ENCODE measurements around the gene PEX11A. TPM values are rescaled to one million over a fixed set of nuclear protein-coding genes. Genes with fewer than 3 reads are reported as not detected.

The PEX11A gene
- total RNA-seq, 5 donors from 2014 or later (not counting 1 experiment from before 2014, with no cell fraction given), result 0.91 to 4.0 (median 2.0) TPM

- Histone ChIP-seq H3K36me3 (ENCODE audit: control insufficient read depth in 2 of 2, extremely low read depth in 1 of 2, insufficient read depth in 1 of 2, low read length in 1 of 2) (no peaks in the 10 kb centered on the region), H3K9me3 (peaks cover 3% of the 10 kb centered on the region), H3K27ac (ENCODE audit: low read length) (no peak overlapping the region), H3K4me1 (ENCODE audit: control insufficient read depth in 1 of 2, extremely low read depth in 1 of 2, insufficient read depth in 2 of 2, low read length in 2 of 2) (no peaks in the 10 kb centered on the region), H3K27me3 (replicated peaks in 1 of 2; ENCODE audit: control insufficient read depth in 2 of 2, extremely low read depth in 1 of 2, insufficient read depth in 2 of 2, low read length in 1 of 2) (peaks cover 0 to 11% of the 10 kb centered on the region in 2 experiments), H3K4me3 (ENCODE audit: control insufficient read depth in 1 of 2, extremely low read depth in 1 of 2, low read length in 1 of 2) (no peak overlapping the region)
- H3K4me3 Mint-ChIP-seq, result no peak overlapping the region
- no peaks in the 10 kb centered on the region for H3K36me3 Mint-ChIP-seq
- no peak overlapping the region for H3K27ac Mint-ChIP-seq
- no peak for DNase-seq
- ATAC-seq (replicated peaks in 1 of 4), result no peak
- WGBS (ENCODE audit: insufficient coverage), result 50% methylated on average over 1 of the region's 2 CpGs
- no peaks in the 10 kb centered on the region for H3K4me1 Mint-ChIP-seq
- CTCF ChIA-PET, result interaction anchor here (0.5 to 2.0 kb wide), 2 partner anchors 12 to 146 kb away, joined by 3 to 7 read pairs; no protein-coding TSS in a partner anchor
- H3K9me3 Mint-ChIP-seq, result peaks cover 0 to 3% (median 0%) of the 10 kb centered on the region in 3 donors
- POLR2A ChIA-PET, result no interaction called here
- H3K27me3 Mint-ChIP-seq, result no peaks in the 10 kb centered on the region
Measured at GRCh38 chr15:89728254-89728653, 37.7 kb upstream of the PEX11A start.

GRCh38 chr15:89725064-89725463, 34.5 kb upstream of the PEX11A start:
- Mint-ChIP-seq H3K27ac (no peak overlapping the region), H3K4me1 (no peaks in the 10 kb centered on the region), H3K4me3 (no peak overlapping the region)

GRCh38 chr15:89724621-89725020, 34.1 kb upstream of the PEX11A start:
- H3K4me3 ChIP-seq (ENCODE audit: control insufficient read depth in 1 of 2, extremely low read depth in 1 of 2, low read length in 1 of 2), result no peak overlapping the region
- Mint-ChIP-seq H3K9me3 (peaks cover 0 to 3% (median 0%) of the 10 kb centered on the region in 3 donors), H3K4me3 (no peak overlapping the region), H3K36me3 (no peaks in the 10 kb centered on the region), H3K4me1 (no peaks in the 10 kb centered on the region), H3K27me3 (peaks cover 14 to 16% of the 10 kb centered on the region in 2 donors), H3K27ac (no peak overlapping the region)
- H3K27ac ChIP-seq (ENCODE audit: low read length), result no peak overlapping the region
- peaks cover 3% of the 10 kb centered on the region for H3K9me3 ChIP-seq
- H3K27me3 ChIP-seq (replicated peaks in 1 of 2; ENCODE audit: control insufficient read depth in 2 of 2, extremely low read depth in 1 of 2, insufficient read depth in 2 of 2, low read length in 1 of 2), result peaks cover 2 to 17% of the 10 kb centered on the region in 2 experiments
- WGBS (ENCODE audit: insufficient coverage), result no CpG with 5 or more reads among the region's 1 CpG
- ATAC-seq (replicated peaks in 1 of 4) (no peak), DNase-seq (no peak)
- H3K36me3 ChIP-seq (ENCODE audit: control insufficient read depth in 2 of 2, extremely low read depth in 1 of 2, insufficient read depth in 1 of 2, low read length in 1 of 2), result no peaks in the 10 kb centered on the region
- ChIA-PET POLR2A (interaction anchor here in 1 of 2 donors (0.6 kb wide), 1 partner anchor 1979 kb away, joined by 3 read pairs; no protein-coding TSS in a partner anchor), CTCF (no interaction called here)
- H3K4me1 ChIP-seq (ENCODE audit: control insufficient read depth in 1 of 2, extremely low read depth in 1 of 2, insufficient read depth in 2 of 2, low read length in 2 of 2), result no peaks in the 10 kb centered on the region

More at GRCh38 chr15:89725064-89725463, 34.5 kb upstream of the PEX11A start:
- CTCF ChIA-PET, result no interaction called here
- H3K9me3 ChIP-seq, result peaks cover 3% of the 10 kb centered on the region
- peaks cover 2 to 13% of the 10 kb centered on the region in 2 experiments for H3K27me3 ChIP-seq (replicated peaks in 1 of 2; ENCODE audit: control insufficient read depth in 2 of 2, extremely low read depth in 1 of 2, insufficient read depth in 2 of 2, low read length in 1 of 2)
- peaks cover 0 to 3% (median 0%) of the 10 kb centered on the region in 3 donors for H3K9me3 Mint-ChIP-seq
- H3K36me3 ChIP-seq (ENCODE audit: control insufficient read depth in 2 of 2, extremely low read depth in 1 of 2, insufficient read depth in 1 of 2, low read length in 1 of 2), result no peaks in the 10 kb centered on the region
- DNase-seq (no peak), ATAC-seq (replicated peaks in 1 of 4) (no peak)
- WGBS (ENCODE audit: insufficient coverage), result 100% methylated on average over 1 of the region's 1 CpG
- H3K27me3 Mint-ChIP-seq, result peaks cover 14 to 16% of the 10 kb centered on the region in 2 donors
- H3K4me3 ChIP-seq (ENCODE audit: control insufficient read depth in 1 of 2, extremely low read depth in 1 of 2, low read length in 1 of 2), result no peak overlapping the region
- H3K27ac ChIP-seq (ENCODE audit: low read length), result no peak overlapping the region
- H3K4me1 ChIP-seq (ENCODE audit: control insufficient read depth in 1 of 2, extremely low read depth in 1 of 2, insufficient read depth in 2 of 2, low read length in 2 of 2), result no peaks in the 10 kb centered on the region
- no peaks in the 10 kb centered on the region for H3K36me3 Mint-ChIP-seq
- POLR2A ChIA-PET, result interaction anchor here in 1 of 2 donors (0.6 kb wide), 1 partner anchor 1978 kb away, joined by 3 read pairs; no protein-coding TSS in a partner anchor

GRCh38 chr15:89723031-89723430, 32.5 kb upstream of the PEX11A start:
- CTCF ChIA-PET, result interaction anchor here in 1 of 2 donors (0.7 kb wide), 1 partner anchor 456 kb away, joined by 3 read pairs; no protein-coding TSS in a partner anchor
- Mint-ChIP-seq H3K36me3 (no peaks in the 10 kb centered on the region), H3K27me3 (peaks cover 14 to 16% of the 10 kb centered on the region in 2 donors), H3K4me3 (no peak overlapping the region), H3K4me1 (no peaks in the 10 kb centered on the region), H3K9me3 (peaks cover 0 to 3% (median 0%) of the 10 kb centered on the region in 3 donors), H3K27ac (no peak overlapping the region)
- POLR2A ChIA-PET, result no interaction called here
- DNase-seq, result no peak
- peaks cover 3% of the 10 kb centered on the region for H3K9me3 ChIP-seq
- H3K4me3 ChIP-seq (ENCODE audit: control insufficient read depth in 1 of 2, extremely low read depth in 1 of 2, low read length in 1 of 2), result no peak overlapping the region
- H3K27me3 ChIP-seq (replicated peaks in 1 of 2; ENCODE audit: control insufficient read depth in 2 of 2, extremely low read depth in 1 of 2, insufficient read depth in 2 of 2, low read length in 1 of 2), result peaks cover 2 to 17% of the 10 kb centered on the region in 2 experiments
- H3K36me3 ChIP-seq (ENCODE audit: control insufficient read depth in 2 of 2, extremely low read depth in 1 of 2, insufficient read depth in 1 of 2, low read length in 1 of 2), result no peaks in the 10 kb centered on the region
- no peak overlapping the region for H3K27ac ChIP-seq (ENCODE audit: low read length)
- ATAC-seq (replicated peaks in 1 of 4), result no peak
- no peaks in the 10 kb centered on the region for H3K4me1 ChIP-seq (ENCODE audit: control insufficient read depth in 1 of 2, extremely low read depth in 1 of 2, insufficient read depth in 2 of 2, low read length in 2 of 2)
- WGBS (ENCODE audit: insufficient coverage), result no CpG with 5 or more reads among the region's 3 CpGs

- no CpG with 5 or more reads among the region's 2 CpGs for WGBS (ENCODE audit: insufficient coverage)
- Histone ChIP-seq H3K4me1 (ENCODE audit: control insufficient read depth in 1 of 2, extremely low read depth in 1 of 2, insufficient read depth in 2 of 2, low read length in 2 of 2) (no peaks in the 10 kb centered on the region), H3K27ac (ENCODE audit: low read length) (no peak overlapping the region), H3K4me3 (ENCODE audit: control insufficient read depth in 1 of 2, extremely low read depth in 1 of 2, low read length in 1 of 2) (no peak overlapping the region), H3K27me3 (replicated peaks in 1 of 2; ENCODE audit: control insufficient read depth in 2 of 2, extremely low read depth in 1 of 2, insufficient read depth in 2 of 2, low read length in 1 of 2) (peaks cover 0 to 2% of the 10 kb centered on the region in 2 experiments), H3K9me3 (no peaks in the 10 kb centered on the region), H3K36me3 (ENCODE audit: control insufficient read depth in 2 of 2, extremely low read depth in 1 of 2, insufficient read depth in 1 of 2, low read length in 1 of 2) (no peaks in the 10 kb centered on the region)
- Mint-ChIP-seq H3K27ac (no peak overlapping the region), H3K4me3 (no peak overlapping the region), H3K27me3 (no peaks in the 10 kb centered on the region), H3K36me3 (no peaks in the 10 kb centered on the region), H3K4me1 (no peaks in the 10 kb centered on the region), H3K9me3 (no peaks in the 10 kb centered on the region)
- DNase-seq (no peak), ATAC-seq (replicated peaks in 1 of 4) (no peak)
- ChIA-PET POLR2A (no interaction called here), CTCF (no interaction called here)
Measured at GRCh38 chr15:89714775-89715174, 24.2 kb upstream of the PEX11A start.

- Mint-ChIP-seq H3K27ac (no peak overlapping the region), H3K27me3 (peaks cover 27% of the 10 kb centered on the region in 2 donors), H3K4me3 (no peak overlapping the region), H3K4me1 (no peaks in the 10 kb centered on the region), H3K9me3 (no peaks in the 10 kb centered on the region), H3K36me3 (no peaks in the 10 kb centered on the region)
- Histone ChIP-seq H3K4me3 (ENCODE audit: control insufficient read depth in 1 of 2, extremely low read depth in 1 of 2, low read length in 1 of 2) (no peak overlapping the region), H3K27ac (ENCODE audit: low read length) (no peak overlapping the region), H3K27me3 (replicated peaks in 1 of 2; ENCODE audit: control insufficient read depth in 2 of 2, extremely low read depth in 1 of 2, insufficient read depth in 2 of 2, low read length in 1 of 2) (peaks cover 0 to 16% of the 10 kb centered on the region in 2 experiments), H3K4me1 (ENCODE audit: control insufficient read depth in 1 of 2, extremely low read depth in 1 of 2, insufficient read depth in 2 of 2, low read length in 2 of 2) (no peaks in the 10 kb centered on the region), H3K9me3 (no peaks in the 10 kb centered on the region), H3K36me3 (ENCODE audit: control insufficient read depth in 2 of 2, extremely low read depth in 1 of 2, insufficient read depth in 1 of 2, low read length in 1 of 2) (no peaks in the 10 kb centered on the region)
- no CpG with 5 or more reads among the region's 1 CpG for WGBS (ENCODE audit: insufficient coverage)
- CTCF ChIA-PET, result no interaction called here
- POLR2A ChIA-PET, result interaction anchor here in 1 of 2 donors (0.6 kb wide), 1 partner anchor 114 kb away, joined by 16 read pairs; no protein-coding TSS in a partner anchor
- ATAC-seq (replicated peaks in 1 of 4) (no peak), DNase-seq (no peak)
Measured at GRCh38 chr15:89707577-89707976, 17.0 kb upstream of the PEX11A start.

All from T-cell (primary cell).